GM21737 (cell line): ENCODE results near the gene UBE2R2.
"Not testable (repeated sequence)": the region's sequence is repeated elsewhere in the genome, so short reads cannot be mapped to it uniquely, and the experiment has no call there.

ENCODE experiments used
- ATAC-seq: cut with Tn5 transposase; IDR thresholded peaks from one replicate; pipeline ENCODE4 v1.9.1; 2021; ENCODE audit warnings: mild to moderate bottlenecking, moderate library complexity; ENCODE audit not compliant: unreplicated experiment

The UBE2R2 gene

GRCh38 chr9:33836261-33836660 lies 19.3 kb downstream of the UBE2R2 start:
- not testable (repeated sequence) for ATAC-seq

DNA sequence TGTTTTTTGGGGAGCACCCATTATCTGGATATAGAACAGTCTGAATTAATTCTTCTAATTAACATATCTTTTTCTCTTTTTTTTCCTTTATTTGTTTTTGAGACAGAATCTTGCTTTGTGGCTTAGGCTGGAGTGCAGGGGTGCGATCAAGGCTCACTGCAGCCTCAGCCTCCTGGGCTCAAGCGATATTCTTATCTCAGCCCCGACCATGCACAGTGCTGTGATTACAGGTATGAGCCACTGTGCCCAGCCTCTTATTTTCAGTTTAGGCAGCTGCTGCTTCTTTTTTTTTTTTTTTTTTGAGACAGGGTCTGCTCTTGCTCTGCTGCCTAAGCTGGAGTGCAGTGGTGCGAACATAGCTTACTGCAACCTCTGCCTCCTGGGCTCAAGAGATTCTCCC lies 20.2 kb downstream of the UBE2R2 start:
- no peak for ATAC-seq

- no peak for ATAC-seq
Measured at GRCh38 chr9:33840381-33840780, 23.4 kb downstream of the UBE2R2 start.

GRCh38 chr9:33843312-33843961 lies 26.5 kb downstream of the UBE2R2 start:
- ATAC-seq, result no peak

DNA sequence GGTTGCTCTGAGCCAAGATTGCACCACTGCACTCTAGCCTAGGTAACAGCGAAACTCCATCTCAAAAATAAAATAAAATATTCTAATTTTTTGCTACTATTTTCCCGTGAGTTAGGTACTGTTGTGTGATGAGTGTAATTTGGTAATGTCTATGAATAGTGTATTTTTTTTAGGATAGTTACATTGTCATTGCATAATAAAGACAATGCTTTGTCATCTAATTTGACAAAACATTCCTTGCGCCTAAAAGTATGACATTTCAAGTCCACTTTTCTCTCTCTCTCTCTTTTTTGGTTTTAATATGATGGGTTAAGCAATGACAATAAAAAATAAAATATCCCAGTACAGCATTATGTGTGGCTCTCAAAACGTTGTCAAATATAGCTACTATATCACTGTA lies 29.3 kb downstream of the UBE2R2 start:
- no peak for ATAC-seq

DNA sequence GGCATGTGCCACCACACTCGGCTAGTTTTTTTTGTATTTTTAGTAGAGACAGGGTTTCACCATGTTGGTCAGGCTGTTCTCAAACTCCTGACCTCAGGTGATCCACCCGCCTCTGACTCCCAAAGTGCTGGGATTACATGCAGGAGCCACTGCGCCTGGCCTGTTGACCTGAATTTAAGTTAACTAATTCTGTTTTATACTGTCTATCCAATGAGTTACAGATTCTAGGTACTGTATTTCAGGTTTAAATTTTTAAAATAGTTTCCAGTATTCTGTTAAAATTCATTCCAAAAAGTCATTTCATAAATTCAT lies 30.9 kb downstream of the UBE2R2 start:
- ATAC-seq, result not testable (repeated sequence)

DNA sequence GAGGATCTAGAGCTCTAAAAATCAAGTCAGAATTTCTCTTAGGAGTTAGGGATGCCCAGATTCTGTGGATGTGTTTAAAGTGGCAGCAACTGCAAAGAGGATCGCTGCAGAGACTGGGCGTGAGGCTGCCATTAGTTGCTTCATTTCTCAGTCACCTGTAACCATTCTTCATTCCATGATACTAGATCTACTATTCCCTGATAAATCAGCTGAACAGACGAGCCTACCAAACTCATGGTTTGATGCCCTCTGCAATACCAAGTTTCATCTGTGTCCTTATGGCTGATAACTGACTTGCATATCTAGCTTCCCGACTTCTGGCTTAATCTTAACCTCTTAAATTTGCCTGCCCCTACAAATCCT lies 33.3 kb downstream of the UBE2R2 start:
- ATAC-seq, result no peak

DNA sequence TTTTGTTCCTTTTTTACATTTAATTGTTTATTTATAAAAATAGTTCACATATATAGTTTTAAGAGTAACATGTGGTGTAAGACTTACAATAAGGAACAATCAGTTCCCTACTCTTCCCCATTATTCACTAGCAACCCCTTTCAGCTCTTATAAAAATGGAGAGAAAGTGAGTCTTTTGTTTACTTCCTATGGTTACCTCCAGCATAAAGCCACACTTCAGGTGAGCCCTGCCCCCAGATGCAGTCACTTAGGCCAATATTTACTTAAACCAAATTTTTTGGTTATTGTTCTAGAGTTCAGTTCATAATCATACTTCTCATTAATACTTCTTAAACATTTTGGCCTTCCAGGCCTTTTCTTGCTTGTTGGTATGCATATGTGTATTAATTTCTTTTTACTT lies 33.7 kb downstream of the UBE2R2 start:
- ATAC-seq, result no peak

- no peak for ATAC-seq
Measured at GRCh38 chr9:33851301-33851700, 34.3 kb downstream of the UBE2R2 start.

DNA sequence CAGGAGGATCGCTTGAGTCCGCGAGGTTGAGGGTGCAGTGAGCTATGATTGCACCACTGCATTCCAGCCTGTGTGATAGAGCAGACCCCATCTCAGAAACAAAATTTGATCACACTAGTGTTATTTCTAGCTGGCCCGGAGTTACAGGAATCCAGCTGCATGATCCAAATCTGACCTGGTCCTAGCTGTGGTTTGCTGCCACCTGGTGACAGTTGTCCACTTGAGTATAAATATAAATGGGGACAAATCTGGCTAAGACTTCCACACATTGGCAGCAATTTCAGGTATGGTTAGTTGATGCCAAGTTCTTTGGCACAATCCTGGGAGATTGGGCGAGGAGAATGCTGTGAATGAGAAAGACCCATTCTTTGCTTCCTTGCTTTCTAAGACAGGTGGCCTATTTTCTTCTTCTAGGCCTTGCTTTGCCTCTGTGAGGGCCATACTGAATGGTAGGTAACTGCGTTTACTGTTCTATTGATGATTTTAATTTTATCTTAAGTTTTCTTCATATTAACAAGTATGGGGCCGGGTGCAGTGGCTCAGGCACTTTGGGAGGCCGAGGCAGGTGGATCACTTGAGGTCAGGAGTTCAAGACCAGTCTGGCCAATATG lies 35.4 kb downstream of the UBE2R2 start:
- no peak for ATAC-seq

DNA sequence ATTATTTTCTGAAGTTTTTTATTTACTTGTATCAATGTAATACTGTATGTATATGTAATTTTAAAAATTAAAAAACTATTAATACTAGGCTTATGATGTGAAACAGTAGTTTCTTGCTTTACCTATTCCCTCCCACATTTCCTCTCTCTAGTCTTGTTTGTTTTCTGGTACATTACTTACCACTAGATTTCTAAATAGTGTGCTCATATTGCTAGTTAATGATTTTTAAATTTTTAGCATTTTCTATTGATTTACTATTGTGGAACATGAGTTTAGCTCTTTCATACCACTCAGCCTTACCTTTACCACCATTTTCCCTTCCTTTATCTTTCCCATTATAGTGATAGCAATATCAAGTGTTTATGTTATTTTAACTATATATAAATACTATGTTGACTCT lies 39.3 kb downstream of the UBE2R2 start:
- no peak for ATAC-seq

- ATAC-seq, result no peak
Measured at GRCh38 chr9:33858423-33858822, 41.5 kb downstream of the UBE2R2 start.

- no peak for ATAC-seq
Measured at GRCh38 chr9:33860200-33860871, 43.4 kb downstream of the UBE2R2 start.

DNA sequence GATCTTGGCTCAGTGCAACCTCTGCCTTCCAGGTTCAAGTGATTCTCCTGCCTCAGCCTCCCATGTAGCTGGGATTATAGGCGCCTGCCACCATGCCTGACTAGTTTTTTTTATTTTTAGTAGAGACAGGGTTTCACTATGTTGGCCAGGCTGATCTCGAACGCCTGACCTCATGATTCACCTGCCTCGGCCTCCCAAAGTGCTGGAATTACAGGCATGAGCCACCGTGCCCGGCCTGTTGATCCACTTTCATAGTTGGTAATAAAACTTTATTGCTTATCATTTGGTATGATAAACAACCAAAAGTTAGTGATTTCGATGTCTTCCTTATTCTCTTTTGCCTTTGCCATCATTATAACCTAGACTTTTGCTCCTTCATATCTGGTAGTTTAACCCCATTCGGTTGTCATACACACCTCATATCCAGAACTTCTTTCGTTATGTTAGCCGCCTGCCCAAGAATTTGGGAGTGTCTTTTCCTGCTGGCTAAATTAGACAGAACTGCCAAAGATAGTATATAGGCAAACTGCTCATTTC lies 45.0 kb downstream of the UBE2R2 start:
- no peak for ATAC-seq

- not testable (repeated sequence) for ATAC-seq
Measured at GRCh38 chr9:33863027-33863426, 46.1 kb downstream of the UBE2R2 start.

DNA sequence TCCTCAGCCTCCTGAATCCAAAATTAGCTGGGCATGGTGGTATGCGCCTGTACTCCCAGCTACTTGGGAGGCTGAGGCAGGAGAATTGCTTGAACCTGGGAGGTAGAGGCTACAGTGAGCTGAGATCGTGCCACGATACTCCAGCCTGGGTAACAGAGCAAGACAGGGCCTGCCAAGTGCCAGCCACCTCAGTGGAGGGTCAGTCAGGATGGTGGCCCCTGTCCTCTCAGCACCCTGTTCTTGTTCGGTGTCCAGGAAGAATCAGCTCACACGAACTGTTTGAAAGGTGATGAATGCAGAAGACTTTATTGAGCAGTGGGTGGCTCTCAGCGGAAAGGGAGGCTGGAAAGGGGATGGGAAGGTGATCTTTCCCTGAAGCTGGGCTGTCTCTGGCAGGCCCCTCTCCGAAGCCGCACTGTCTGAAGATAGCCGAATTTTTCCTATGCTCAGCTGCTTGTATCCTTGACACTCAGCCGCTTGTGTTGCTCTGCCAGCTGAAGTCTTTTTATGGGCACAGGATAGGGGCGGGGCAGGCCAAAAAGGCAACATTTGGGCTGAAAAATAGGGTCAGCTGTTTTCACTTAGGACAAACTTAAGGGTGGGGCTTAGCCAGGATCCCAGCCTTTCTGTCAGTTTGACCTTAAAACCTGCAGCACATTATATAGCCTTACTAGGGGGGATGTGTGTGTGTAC lies 50.9 kb downstream of the UBE2R2 start:
- no peak for ATAC-seq

- no peak for ATAC-seq
Measured at GRCh38 chr9:33868440-33868973, 51.5 kb downstream of the UBE2R2 start.

DNA sequence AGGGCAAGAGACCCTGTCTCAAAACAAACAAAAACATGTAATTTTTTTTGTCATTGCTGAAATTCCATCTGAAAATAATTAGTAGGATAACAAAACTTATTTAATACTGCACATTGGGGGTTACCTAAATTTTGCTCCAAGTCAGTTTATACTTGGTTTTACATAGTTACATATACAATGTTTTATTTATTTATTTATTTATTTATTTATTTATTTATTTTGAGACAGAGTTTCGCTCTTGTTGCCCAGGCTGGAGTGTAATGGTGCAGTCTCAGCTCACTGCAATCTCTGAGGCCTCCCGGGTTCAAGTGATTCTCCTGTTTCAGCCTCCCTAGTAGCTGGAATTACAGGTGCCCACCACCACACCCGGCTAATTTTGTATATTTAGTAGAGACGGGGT lies 52.3 kb downstream of the UBE2R2 start:
- not testable (repeated sequence) for ATAC-seq

DNA sequence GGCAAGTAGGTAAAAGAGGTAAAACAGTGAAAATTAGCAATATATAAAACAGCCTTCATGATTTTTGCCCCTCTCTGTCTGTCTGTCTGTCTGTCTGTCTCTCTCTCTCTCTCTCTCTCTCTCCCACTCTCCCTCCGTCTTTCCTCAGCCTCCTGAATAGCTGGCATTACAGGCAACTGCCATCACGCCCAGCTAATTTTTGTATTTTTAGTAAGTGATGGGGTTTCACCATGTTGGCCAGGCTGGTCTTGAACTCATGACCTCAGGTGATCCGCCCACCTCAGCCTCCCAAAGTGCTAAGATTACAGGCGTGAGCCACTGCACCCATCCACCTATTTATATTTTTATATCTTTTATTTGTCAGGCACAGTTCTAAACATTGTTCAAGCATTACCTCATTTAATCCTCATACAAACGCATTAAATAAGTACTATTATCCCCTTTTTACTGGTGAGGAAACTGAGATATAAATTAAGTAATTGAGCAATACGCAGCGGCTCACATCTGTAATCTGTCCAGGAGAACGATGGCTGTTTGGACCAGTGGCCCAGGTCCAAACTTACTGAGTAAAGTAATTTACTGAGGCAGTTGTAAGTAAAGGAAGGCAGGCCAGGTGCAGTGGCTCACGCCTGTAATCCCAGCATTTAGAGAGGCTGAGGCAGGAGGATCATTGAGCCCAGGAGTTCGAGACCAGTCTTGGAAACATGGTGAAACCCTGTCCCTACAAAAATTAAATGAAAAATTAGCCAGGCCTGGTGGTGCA lies 60.9 kb downstream of the UBE2R2 start:
- no peak for ATAC-seq

DNA sequence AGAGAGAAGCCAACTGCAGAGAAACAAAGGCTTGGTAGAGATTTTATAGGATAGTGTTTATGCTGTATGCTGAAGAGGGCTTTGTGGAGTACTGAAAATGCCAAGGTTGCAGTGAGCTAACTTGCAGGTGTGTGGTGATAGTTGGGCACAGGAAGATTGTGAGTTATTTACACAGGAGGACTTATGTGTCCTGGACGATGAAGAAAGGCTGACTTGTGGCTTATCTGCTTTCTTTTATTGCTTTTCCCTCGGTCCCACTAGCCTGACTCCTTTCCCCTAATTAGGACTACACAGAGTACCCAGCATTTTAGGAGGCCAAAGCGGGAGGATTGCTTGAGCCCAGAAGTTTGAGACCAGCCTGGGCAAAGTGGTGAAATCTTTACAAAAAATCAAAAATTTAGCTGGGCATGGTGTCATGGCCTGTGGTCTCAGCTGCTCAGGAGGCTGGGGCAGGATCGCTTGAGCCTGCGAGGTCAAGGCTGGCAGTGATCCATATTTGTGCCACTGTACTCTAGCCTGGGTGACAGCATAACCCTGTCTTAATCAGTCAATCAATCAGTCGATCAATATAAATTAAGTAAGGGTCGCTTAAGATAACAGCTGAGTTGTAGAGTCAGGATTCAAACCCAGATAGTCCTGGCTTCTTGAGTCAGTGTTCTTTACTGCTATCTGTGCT lies 61.9 kb downstream of the UBE2R2 start:
- no peak for ATAC-seq
